DMS79 (cell line): ENCODE data around the gene USP26.
"Not testable (repeated sequence)": the region's sequence is repeated elsewhere in the genome, so short reads cannot be mapped to it uniquely, and the experiment has no call there.

Experiments used
- DNase-seq: peaks from one replicate; lab custom pipeline; 2025; lab: John Stamatoyannopoulos, UW

Gene USP26

GRCh38 chrX:133042260-133042659, 54.6 kb downstream of the USP26 start:
- no peak for DNase-seq

DNA sequence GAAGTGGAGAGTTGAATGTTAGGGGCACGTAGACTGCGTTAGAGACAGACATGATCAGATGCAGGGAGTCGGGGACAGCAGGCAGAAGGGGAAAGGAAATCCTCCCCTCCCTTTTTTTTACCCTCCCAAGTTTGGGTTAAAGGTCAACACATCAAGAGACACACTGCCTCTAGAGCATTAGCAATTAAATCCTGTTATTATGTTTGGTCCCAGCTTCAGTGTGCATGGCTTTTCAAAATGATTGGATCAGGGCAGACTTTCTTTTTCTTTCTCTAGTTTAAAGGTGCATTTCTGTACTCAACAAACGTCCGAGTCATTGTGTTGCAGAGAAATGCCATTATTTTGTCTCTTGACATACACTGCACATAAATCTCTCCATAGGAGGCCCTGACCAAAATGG, 63.9 kb downstream of the USP26 start:
- DNase-seq: no peak

- DNase-seq: no peak
Observed at GRCh38 chrX:133018229-133018628, 78.7 kb downstream of the USP26 start.

DNA sequence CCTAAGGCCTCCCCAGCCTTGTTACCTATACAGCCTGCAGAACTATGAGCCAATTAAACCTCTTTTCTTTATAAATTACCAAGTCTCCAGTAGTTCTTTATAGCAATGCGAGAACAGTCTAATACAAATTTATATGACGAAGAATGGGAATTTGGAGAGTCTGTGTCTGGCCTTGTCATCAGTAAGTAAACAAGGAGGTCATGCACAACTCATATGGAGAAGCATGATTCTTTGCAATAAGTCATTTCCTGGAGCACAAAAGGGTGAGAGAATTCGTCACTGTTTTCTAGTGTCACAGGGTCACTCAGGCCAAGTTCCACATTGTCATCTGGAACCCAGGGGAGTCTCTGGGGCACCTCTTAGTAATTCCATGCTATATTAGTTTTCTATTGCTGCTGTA, 89.5 kb downstream of the USP26 start:
- DNase-seq: no peak

DNA sequence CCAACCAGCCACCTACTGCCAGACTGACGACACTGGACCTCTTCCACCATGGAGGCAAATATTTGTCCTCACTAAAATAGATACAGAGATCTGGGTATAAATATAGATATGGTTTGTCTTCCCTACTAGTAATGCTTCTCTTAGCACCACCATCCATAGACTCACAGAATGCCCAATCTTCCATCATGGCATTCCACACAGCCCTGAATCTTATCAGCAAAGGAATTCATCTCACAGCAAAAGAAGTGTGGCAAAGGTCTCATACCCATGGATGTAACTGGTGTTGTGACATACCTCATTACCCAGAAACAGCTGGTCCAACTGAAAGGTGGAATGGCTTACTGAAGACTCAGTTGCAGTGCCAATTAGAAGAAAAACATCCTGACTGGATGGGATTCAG, 91.3 kb downstream of the USP26 start:
- no peak for DNase-seq

DNA sequence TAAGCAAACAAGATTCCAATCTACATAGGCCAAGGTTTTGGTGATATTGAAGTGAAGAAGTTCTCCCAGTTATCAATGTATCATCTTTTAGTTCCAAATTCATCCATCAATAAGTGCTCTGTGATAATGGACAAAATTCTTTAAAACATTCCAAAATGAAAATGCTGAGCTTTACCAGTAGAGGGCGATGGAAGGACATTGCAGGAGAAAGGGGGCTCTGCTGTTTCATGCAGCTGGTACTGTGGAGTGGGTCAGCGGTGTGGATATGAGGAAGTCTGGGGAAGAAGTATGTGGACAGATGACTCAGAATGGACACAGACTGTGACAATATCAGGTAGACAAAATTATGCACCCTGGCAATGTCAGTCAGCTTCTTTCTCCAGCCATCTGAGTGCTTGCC, 91.9 kb downstream of the USP26 start:
- DNase-seq: no peak

DNA sequence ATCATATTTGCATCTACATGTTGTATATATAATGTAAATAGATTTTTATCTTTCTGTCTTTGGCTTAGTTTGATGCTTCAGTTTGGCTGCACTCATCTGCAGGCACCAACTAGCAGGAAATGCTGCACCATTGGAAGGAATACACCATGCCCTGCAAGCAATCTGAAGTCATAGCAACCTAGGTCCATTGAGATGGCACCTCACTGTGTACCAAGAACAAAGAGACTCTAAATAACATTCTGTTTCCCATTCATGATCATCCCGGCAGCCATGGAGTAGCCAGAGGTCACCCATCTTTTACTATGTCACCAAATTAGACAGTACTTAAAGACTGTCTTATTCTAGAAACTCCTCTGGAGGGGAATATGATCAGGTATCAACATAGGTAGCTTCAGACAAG, 97.7 kb downstream of the USP26 start:
- no peak for DNase-seq

GRCh38 chrX:132990835-132991234, 106.1 kb downstream of the USP26 start:
- DNase-seq: no peak

DNA sequence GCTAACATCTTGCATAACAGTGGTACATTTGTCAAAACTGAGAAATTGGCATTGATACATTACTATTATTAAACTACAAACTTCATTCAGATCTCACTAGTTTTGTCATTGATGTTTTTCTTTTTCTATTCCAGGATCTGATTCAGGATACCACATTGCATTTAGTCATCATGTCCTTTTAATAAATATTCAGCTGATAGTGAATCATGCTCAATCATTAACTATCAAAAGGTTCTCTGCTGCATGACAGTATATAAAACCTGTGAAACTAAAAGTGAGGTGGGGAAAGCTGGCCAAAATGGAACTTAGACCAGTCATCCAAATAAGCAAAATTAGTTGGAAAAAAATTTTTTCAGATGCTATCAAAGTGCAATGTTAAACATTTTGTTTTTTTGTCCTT, 110.4 kb downstream of the USP26 start:
- DNase-seq: no peak

GRCh38 chrX:132984058-132984650, 112.8 kb downstream of the USP26 start:
- DNase-seq: no peak

- no peak for DNase-seq
Observed at GRCh38 chrX:132983496-132983895, 113.4 kb downstream of the USP26 start.

DNA sequence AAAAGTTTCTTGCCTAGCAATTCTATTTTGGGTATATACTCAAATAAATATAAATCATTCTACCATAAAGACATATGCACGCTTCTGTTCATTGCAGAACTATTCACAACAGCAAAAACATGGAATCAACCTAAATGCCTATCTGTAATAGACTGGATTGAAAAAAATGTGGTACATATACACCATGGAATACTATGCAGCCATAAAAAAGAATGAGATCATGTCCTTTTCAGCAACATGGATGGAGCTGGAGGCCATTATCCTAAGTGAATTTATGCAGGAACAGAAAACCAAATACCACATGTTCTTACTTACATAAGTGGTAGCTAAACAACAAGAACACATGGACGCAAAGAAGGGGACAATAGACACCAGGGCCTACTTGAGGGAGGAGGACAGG, 116.9 kb downstream of the USP26 start:
- DNase-seq: not testable (repeated sequence)
